HG02763 (cell line): Measurements from ENCODE around the gene LGR4.

Experiments used
- ATAC-seq: cut with Tn5 transposase; IDR thresholded peaks from one replicate; pipeline ENCODE4 v1.9.1; 2021; ENCODE audit warnings: mild to moderate bottlenecking, moderate library complexity; ENCODE audit not compliant: unreplicated experiment

The LGR4 gene

GRCh38 chr11:27406498-27407354, 65.9 kb downstream of the LGR4 start:
- ATAC-seq = no peak

- no peak for ATAC-seq
Measured at GRCh38 chr11:27405134-27405533, 67.5 kb downstream of the LGR4 start.

- ATAC-seq = no peak
Measured at GRCh38 chr11:27404427-27404826, 68.2 kb downstream of the LGR4 start.

- no peak for ATAC-seq
Measured at GRCh38 chr11:27403195-27403594, 69.4 kb downstream of the LGR4 start.

GRCh38 chr11:27402450-27402849, 70.1 kb downstream of the LGR4 start:
- no peak for ATAC-seq

GRCh38 chr11:27401833-27402316, 70.7 kb downstream of the LGR4 start:
- ATAC-seq = no peak

GRCh38 chr11:27401280-27401832, 71.2 kb downstream of the LGR4 start:
- no peak for ATAC-seq

- ATAC-seq = no peak
Measured at GRCh38 chr11:27398400-27398770, 74.2 kb downstream of the LGR4 start.

- ATAC-seq = no peak
Measured at GRCh38 chr11:27397624-27398399, 74.8 kb downstream of the LGR4 start.

GRCh38 chr11:27396259-27396839, 76.2 kb downstream of the LGR4 start:
- no peak for ATAC-seq

- no peak for ATAC-seq
Measured at GRCh38 chr11:27395556-27396258, 76.9 kb downstream of the LGR4 start.

GRCh38 chr11:27394781-27395228, 77.8 kb downstream of the LGR4 start:
- ATAC-seq = no peak

- ATAC-seq = no peak
Measured at GRCh38 chr11:27392278-27393114, 80.1 kb downstream of the LGR4 start.

GRCh38 chr11:27391331-27392015, 81.1 kb downstream of the LGR4 start:
- ATAC-seq = no peak

- ATAC-seq = no peak
Measured at GRCh38 chr11:27390318-27391295, 82.0 kb downstream of the LGR4 start.

- no peak for ATAC-seq
Measured at GRCh38 chr11:27388869-27389268, 83.7 kb downstream of the LGR4 start.

GRCh38 chr11:27388001-27388400, 84.6 kb downstream of the LGR4 start:
- no peak for ATAC-seq

- ATAC-seq = no peak
Measured at GRCh38 chr11:27387362-27387761, 85.2 kb downstream of the LGR4 start.
